H9 (cell line): Measurements from ENCODE around the gene HOXA7. TPM values are rescaled to one million over a fixed set of nuclear protein-coding genes. Genes with fewer than 3 reads are reported as not detected.

Experiments
- DNase-seq: peaks from one replicate; pipeline ENCODE4 v3.0.0-alpha.2; 2017
- H2AFZ ChIP-seq: one replicate; pipeline ENCODE4 v1.6.1; 2013; ENCODE audit warnings: mild to moderate bottlenecking, low read length, control low read depth, moderate library complexity
- H2AK5ac ChIP-seq: 2 replicates; pipeline ENCODE4 v1.6.1; 2013; ENCODE audit warnings: low read length, control low read depth, mixed read lengths; ENCODE audit not compliant: insufficient read length
- H2BK120ac ChIP-seq: one replicate; pipeline ENCODE4 v1.6.1; 2013; ENCODE audit warnings: low read depth, mild to moderate bottlenecking, low read length, control low read depth, inconsistent platforms; ENCODE audit not compliant: poor library complexity, severe bottlenecking
- H2BK12ac ChIP-seq: 2 replicates; pipeline ENCODE4 v1.6.1; 2013; ENCODE audit warnings: low read length, control low read depth, mixed read lengths, low read depth; ENCODE audit not compliant: insufficient read length
- H2BK15ac ChIP-seq: 2 replicates; pipeline ENCODE4 v1.6.1; 2013; ENCODE audit warnings: low read depth, low read length, control low read depth
- H2BK20ac ChIP-seq: one replicate; pipeline ENCODE4 v1.6.1; 2013; ENCODE audit warnings: low read depth, mild to moderate bottlenecking, low read length, control low read depth, inconsistent platforms; ENCODE audit not compliant: poor library complexity, severe bottlenecking
- H2BK5ac ChIP-seq: 2 replicates; pipeline ENCODE4 v1.6.1; 2013; ENCODE audit warnings: low read length, control low read depth, mixed read lengths; ENCODE audit not compliant: insufficient read length
- H3K14ac ChIP-seq: 2 replicates; pipeline ENCODE4 v1.6.1; 2013; ENCODE audit warnings: low read length, control low read depth; ENCODE audit not compliant: insufficient read depth
- H3K18ac ChIP-seq: 2 replicates; pipeline ENCODE4 v1.6.1; 2013; ENCODE audit warnings: low read depth, mild to moderate bottlenecking, mixed read lengths, low read length, control low read depth; ENCODE audit not compliant: insufficient read length
- H3K23ac ChIP-seq: 2 replicates; pipeline ENCODE4 v1.6.1; 2013; ENCODE audit warnings: low read length, control low read depth, mixed read lengths, low read depth; ENCODE audit not compliant: insufficient read length
- H3K23me2 ChIP-seq: 2 replicates; pipeline ENCODE4 v1.6.1; 2013; ENCODE audit warnings: low read depth, mild to moderate bottlenecking, mixed read lengths, low read length, control low read depth; ENCODE audit not compliant: insufficient read length, poor library complexity, severe bottlenecking
- H3K27ac ChIP-seq: 2 replicates; pipeline ENCODE4 v1.5.1; 2013; ENCODE audit warnings: low read length, control low read depth, mixed read lengths, low read depth; ENCODE audit not compliant: insufficient read length
- H3K27me3 ChIP-seq: 2 replicates; pipeline ENCODE4 v1.6.1; 2013; ENCODE audit warnings: low read length, control low read depth, inconsistent platforms; ENCODE audit not compliant: insufficient read depth
- H3K4ac ChIP-seq: 2 replicates; pipeline ENCODE4 v1.6.1; 2013; ENCODE audit warnings: low read depth, mild to moderate bottlenecking, control low read depth, inconsistent platforms, low read length, moderate library complexity
- H3K4me1 ChIP-seq: 2 replicates; pipeline ENCODE4 v1.6.1; 2013; ENCODE audit warnings: low read length, control low read depth, inconsistent platforms; ENCODE audit not compliant: insufficient read depth
- H3K4me2 ChIP-seq: 2 replicates; pipeline ENCODE4 v1.6.1; 2013; ENCODE audit warnings: low read length, control low read depth, mixed read lengths; ENCODE audit not compliant: insufficient read length, insufficient read depth
- H3K56ac ChIP-seq: 2 replicates; pipeline ENCODE4 v1.6.1; 2013; ENCODE audit warnings: low read depth, mild to moderate bottlenecking, mixed read lengths, low read length, control low read depth; ENCODE audit not compliant: insufficient read length
- H3K79me1 ChIP-seq: 2 replicates; pipeline ENCODE4 v1.6.1; 2013; ENCODE audit warnings: low read depth, mild to moderate bottlenecking, moderate library complexity, low read length, control low read depth, inconsistent platforms; ENCODE audit not compliant: insufficient read depth, poor library complexity, severe bottlenecking
- H3K79me2 ChIP-seq: 2 replicates; pipeline ENCODE4 v1.6.1; 2013; ENCODE audit warnings: low read length, control low read depth, inconsistent platforms; ENCODE audit not compliant: insufficient read depth
- H3K9ac ChIP-seq: 2 replicates; pipeline ENCODE4 v1.6.1; 2013; ENCODE audit warnings: low read length, control low read depth, mixed read lengths; ENCODE audit not compliant: insufficient read length; ENCODE audit errors: extremely low read depth
- H3K9me3 ChIP-seq: one replicate; pipeline ENCODE4 v1.6.1; 2013; ENCODE audit warnings: low read depth, low read length, inconsistent platforms; ENCODE audit not compliant: control insufficient read depth
- H3T11ph ChIP-seq: one replicate; pipeline ENCODE4 v1.6.1; 2013; ENCODE audit warnings: mild to moderate bottlenecking, low read length, control low read depth, inconsistent platforms
- H4K20me1 ChIP-seq: one replicate; pipeline ENCODE4 v1.6.1; 2013; ENCODE audit not compliant: control insufficient read depth, insufficient read length, insufficient read depth
- H4K5ac ChIP-seq: 2 replicates; pipeline ENCODE4 v1.6.1; 2013; ENCODE audit warnings: low read depth, mild to moderate bottlenecking, mixed read lengths, low read length, control low read depth; ENCODE audit not compliant: insufficient read length
- H4K8ac ChIP-seq: replicated peaks from 2 replicates; pipeline ENCODE4 v1.6.1; 2013; ENCODE audit warnings: low read length, control low read depth, mixed read lengths, low read depth; ENCODE audit not compliant: insufficient read length
- H4K91ac ChIP-seq: 2 replicates; pipeline ENCODE4 v1.6.1; 2013; ENCODE audit warnings: low read depth, mild to moderate bottlenecking, moderate library complexity, mixed read lengths, low read length, control low read depth; ENCODE audit not compliant: insufficient read length
- H3K27ac Mint-ChIP-seq, 3 experiments: 2 replicates in 2 of 3; 3 replicates in 1 of 3; pipeline ENCODE4 v1.8.0; 2020 to 2021; ENCODE audit warnings: mixed read lengths in 3 of 3, mild to moderate bottlenecking in 1 of 3, moderate library complexity in 1 of 3
- H3K27me3 Mint-ChIP-seq: 2 replicates; pipeline ENCODE4 v1.8.0; 2021; ENCODE audit warnings: low read depth, mild to moderate bottlenecking, moderate library complexity, mixed read lengths
- H3K36me3 Mint-ChIP-seq, 3 experiments: 2 replicates in 2 of 3; 3 replicates in 1 of 3; pipeline ENCODE4 v1.8.0; 2020 to 2021; ENCODE audit warnings: low read depth in 3 of 3, mixed read lengths in 3 of 3; ENCODE audit not compliant: insufficient read depth in 1 of 3
- H3K4me1 Mint-ChIP-seq, 2 experiments: 2 replicates each; pipeline ENCODE4 v1.8.0; 2020; ENCODE audit warnings: mixed read lengths in 2 of 2
- H3K4me3 Mint-ChIP-seq, 2 experiments: 2 replicates in 1 of 2; 3 replicates in 1 of 2; pipeline ENCODE4 v1.8.0; 2020 to 2021; ENCODE audit warnings: mild to moderate bottlenecking in 2 of 2, mixed read lengths in 2 of 2, moderate library complexity in 1 of 2
- H3K9me3 Mint-ChIP-seq, 2 experiments: 2 replicates in 1 of 2; 3 replicates in 1 of 2; pipeline ENCODE4 v1.8.0; 2020; ENCODE audit warnings: mild to moderate bottlenecking in 2 of 2, mixed read lengths in 2 of 2, moderate library complexity in 1 of 2
- WGBS: extraction: QIAGEN DNeasy Blood & Tissue Kit; methylation state at CpG from one replicate; pipeline ENCODE4 v1.1.7; 2013; ENCODE audit warnings: missing lambda C conversion rate, low lambda C conversion rate, mixed read lengths; ENCODE audit not compliant: insufficient read length; ENCODE audit errors: extremely low coverage; 5-methylcytosine and 5-hydroxymethylcytosine counted together
- total RNA-seq: library from RNA; stranded (reverse); gene quantifications from 2 replicates; pipeline ENCODE4 v1.2.1, GENCODE V29; 2021
- TF ChIP-seq, protein P1 (sequence below): fragments of 200-600 bp; sonication (generic); conservative IDR thresholded peaks from 3 replicates; pipeline ENCODE4 v1.8.0; 2021; ENCODE audit warnings: antibody characterized with exemption, mild to moderate bottlenecking

HOXA7 gene
- total RNA-seq, 1 experiment from 2014 or later = not detected

DNA sequence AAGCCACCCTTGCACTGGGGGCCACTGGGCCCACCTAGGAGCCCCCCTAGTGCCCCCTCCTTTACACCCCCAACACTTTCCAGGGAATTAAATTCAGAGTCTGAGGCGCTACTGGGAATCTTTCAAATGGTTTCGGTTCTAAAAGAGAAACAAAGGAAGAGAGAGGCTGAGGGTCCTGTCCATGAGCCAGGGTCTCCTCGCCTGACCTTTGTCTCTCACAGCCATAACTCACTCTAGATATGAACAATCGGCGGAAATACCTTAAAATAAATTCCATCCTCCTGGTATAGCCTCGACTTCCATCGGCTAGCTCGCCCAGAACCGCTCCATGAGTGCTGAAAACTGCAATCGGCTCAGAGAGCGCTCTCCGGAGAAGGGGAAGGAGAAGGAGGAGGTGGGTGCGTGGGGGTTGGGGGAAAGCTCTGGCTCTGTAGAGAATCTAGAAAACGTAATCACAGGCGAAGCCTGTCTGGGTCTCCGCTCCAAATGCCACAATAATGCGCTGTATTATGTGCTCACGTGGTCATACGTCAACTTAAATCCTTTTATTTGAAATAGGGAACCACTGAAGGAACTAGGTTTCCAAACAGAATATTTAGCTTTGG is 38.5 kb downstream of the HOXA7 start:
- Histone ChIP-seq H2BK20ac (no peak overlapping the region), H3K27me3 (peaks cover 97% of the 10 kb centered on the region), H4K20me1 (no peaks in the 10 kb centered on the region), H3K14ac (no peak overlapping the region), H2BK120ac (no peak overlapping the region), H3T11ph (no peak overlapping the region), H3K9me3 (no peaks in the 10 kb centered on the region), H2BK12ac (no peak overlapping the region), H3K23ac (no peak overlapping the region), H4K91ac (no peak overlapping the region), H3K9ac (no peak overlapping the region), H3K56ac (no peak overlapping the region), H4K5ac (no peak overlapping the region), H3K4me2 (no peak overlapping the region), H4K8ac (no peak overlapping the region), H3K18ac (no peak overlapping the region), H3K27ac (no peak overlapping the region), H3K4me1 (no peaks in the 10 kb centered on the region), H3K79me1 (no peaks in the 10 kb centered on the region), H3K79me2 (no peaks in the 10 kb centered on the region), H2BK15ac (no peak overlapping the region), H3K23me2 (peaks cover 3% of the 10 kb centered on the region), H3K4ac (no peak overlapping the region), H2AFZ (no peak overlapping the region), H2BK5ac (no peak overlapping the region), H2AK5ac (no peak overlapping the region)
- no peak for DNase-seq
- H3K4me1 Mint-ChIP-seq = peaks cover 3 to 14% of the 10 kb centered on the region in 2 experiments; a peak in 3 of 4 replicates
- no peak overlapping the region for H3K4me3 Mint-ChIP-seq
- no CpG with 5 or more reads among the region's 19 CpGs for WGBS
- peaks cover 98% of the 10 kb centered on the region for H3K27me3 Mint-ChIP-seq
- H3K36me3 Mint-ChIP-seq = peaks cover 0 to 5% (median 0%) of the 10 kb centered on the region in 3 experiments; a peak in 1 of 7 replicates
- no peak overlapping the region for H3K27ac Mint-ChIP-seq
- H3K9me3 Mint-ChIP-seq = peaks cover 0 to 7% of the 10 kb centered on the region in 2 experiments; a peak in 2 of 5 replicates
- TF ChIP-seq, protein P1, sequence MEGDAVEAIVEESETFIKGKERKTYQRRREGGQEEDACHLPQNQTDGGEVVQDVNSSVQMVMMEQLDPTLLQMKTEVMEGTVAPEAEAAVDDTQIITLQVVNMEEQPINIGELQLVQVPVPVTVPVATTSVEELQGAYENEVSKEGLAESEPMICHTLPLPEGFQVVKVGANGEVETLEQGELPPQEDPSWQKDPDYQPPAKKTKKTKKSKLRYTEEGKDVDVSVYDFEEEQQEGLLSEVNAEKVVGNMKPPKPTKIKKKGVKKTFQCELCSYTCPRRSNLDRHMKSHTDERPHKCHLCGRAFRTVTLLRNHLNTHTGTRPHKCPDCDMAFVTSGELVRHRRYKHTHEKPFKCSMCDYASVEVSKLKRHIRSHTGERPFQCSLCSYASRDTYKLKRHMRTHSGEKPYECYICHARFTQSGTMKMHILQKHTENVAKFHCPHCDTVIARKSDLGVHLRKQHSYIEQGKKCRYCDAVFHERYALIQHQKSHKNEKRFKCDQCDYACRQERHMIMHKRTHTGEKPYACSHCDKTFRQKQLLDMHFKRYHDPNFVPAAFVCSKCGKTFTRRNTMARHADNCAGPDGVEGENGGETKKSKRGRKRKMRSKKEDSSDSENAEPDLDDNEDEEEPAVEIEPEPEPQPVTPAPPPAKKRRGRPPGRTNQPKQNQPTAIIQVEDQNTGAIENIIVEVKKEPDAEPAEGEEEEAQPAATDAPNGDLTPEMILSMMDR = no peak
